HCEC 1CT (cell line): Measurements from ENCODE around the gene TK1.
"Not testable (repeated sequence)": the region's sequence is repeated elsewhere in the genome, so short reads cannot be mapped to it uniquely, and the experiment has no call there.

Source experiments
- DNase-seq: peaks from one replicate; pipeline ENCODE4 v3.0.0-alpha.2; 2017

The TK1 gene

DNA sequence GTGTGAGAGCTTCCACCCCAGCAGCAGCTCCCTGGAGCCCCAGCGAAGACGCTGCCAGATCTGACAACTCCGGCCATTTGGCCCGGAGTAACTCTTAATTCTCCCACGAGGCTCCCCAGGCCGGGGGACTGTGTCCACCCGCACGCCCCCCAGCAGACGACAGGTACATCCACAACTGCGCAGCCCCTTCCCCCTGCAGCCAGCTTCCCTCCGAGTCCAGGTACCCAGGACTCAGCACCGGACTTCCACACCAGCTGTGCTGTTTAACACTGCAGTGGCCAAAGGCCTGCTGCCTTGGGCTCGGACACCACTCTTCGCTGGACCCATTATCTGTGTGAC lies 11.2 kb downstream of the TK1 start:
- no peak for DNase-seq

DNA sequence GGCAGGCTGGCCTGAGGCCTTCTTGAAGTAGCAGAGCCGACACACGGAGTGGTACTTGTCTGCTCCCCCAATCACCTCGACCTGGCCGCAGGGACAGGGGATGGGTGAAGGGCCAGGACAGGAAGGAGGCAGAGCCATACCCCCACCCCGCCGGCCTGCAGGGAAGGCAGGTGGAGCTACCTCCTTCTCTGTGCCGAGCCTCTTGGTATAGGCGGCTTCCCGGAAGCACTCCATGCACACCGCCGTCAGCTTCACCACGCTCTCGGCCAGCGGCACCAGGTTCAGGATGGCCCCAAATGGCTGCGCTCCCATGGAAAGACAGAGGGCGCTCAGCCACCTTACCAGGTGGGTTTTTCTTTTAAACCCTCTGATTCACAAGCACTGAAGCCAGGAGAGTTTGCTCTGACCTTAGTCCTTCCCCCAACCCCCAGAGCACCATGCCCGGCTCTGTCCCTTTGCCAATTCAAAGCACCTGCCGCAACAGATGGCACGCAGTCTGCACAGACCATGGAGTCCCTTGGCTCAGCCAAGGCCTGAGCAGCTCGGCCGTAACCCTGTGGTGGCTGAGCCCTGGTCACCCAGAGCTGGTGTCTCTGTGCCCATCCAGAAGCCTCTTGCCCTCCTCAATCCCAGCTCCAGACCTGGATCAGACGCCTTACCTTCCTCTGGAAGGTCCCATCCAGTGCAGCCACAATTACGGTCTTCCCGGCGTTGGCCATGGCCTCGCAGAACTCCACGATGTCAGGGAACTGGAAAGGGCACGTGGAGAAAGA lies 11.8 kb downstream of the TK1 start:
- no peak for DNase-seq

DNA sequence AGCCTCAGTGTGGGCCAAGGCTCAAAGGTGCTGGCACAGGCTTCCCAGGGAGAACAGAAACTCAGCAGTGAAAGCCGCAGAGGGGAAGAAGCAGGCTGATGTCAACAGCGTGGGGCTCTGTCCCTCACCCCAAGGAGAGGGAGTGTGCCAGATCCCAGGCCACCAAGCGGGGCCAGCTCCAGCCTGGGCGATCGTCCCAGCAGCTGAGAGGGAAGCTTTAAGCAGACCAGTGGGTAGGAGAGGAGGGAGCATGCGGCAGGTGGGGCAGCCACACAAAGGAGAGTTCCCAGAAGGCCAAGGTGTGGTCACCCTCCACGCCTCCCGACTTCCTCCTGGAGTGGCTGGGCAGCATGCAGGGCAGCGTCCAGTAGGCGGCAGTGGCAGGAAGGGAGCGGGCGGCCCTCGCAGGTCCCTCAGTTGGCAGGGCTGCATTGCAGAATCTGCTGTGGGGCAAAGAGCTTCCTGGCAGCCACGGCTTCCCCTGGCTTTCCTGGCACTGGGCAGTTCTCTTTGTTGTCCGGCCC lies 12.4 kb downstream of the TK1 start:
- no peak for DNase-seq

DNA sequence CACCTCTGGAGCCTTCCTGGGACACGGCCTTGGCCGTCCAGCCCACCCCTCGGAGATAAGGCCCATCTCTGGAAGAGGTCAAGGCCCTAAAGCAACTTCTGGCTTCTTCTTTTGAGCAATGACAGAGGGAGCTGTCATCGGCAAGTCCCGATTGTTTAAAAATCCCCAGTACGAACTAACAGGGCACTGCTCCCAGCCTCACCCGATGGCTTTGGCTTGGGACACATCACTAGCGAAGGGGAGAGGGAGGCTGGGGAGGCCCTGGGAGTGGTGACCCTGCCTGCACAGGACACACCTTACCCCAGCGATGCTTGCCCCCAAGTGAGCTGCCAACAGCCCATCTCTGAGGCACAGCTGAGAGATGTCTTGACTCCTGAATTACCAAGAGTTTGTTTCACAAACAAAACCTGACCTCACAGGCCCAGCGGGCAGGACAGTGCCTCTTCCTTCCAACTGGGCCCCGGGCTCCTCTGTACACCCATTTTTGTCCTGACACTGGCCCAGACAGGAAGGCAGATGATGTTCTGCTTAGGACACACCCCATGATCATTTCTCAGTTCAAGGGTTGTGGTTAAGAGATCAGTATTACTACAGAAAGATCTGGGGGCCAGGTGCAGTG lies 13.6 kb downstream of the TK1 start:
- no peak for DNase-seq

DNA sequence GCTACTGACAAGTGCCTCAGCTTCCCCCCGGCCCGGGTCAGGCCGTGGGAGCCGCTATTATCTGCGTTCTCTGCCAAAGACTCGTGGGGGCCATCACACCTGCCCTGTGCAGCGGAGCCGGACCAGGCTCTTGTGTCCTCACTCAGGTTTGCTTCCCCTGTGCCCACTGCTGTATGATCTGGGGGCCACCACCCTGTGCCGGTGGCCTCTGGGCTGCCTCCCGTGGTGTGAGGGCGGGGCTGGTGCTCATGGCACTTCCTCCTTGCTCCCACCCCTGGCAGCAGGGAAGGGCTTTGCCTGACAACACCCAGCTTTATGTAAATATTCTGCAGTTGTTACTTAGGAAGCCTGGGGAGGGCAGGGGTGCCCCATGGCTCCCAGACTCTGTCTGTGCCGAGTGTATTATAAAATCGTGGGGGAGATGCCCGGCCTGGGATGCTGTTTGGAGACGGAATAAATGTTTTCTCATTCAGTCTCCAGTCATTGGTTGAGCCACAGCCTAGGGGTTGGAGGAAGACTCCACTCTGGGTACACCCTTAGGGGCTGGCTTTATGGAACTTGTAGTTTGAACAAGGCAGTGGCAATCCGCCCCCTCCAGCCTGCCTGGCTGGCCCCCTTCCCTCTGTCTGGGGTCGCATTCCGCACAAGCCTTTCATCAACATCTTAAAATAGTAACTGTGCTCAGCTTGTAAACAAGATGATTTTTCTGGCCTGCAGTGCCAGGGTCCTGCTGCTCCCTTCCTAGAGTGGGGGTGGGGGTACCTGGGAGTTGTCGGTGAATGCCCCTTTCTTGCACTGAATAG lies 14.4 kb downstream of the TK1 start:
- no peak for DNase-seq

DNA sequence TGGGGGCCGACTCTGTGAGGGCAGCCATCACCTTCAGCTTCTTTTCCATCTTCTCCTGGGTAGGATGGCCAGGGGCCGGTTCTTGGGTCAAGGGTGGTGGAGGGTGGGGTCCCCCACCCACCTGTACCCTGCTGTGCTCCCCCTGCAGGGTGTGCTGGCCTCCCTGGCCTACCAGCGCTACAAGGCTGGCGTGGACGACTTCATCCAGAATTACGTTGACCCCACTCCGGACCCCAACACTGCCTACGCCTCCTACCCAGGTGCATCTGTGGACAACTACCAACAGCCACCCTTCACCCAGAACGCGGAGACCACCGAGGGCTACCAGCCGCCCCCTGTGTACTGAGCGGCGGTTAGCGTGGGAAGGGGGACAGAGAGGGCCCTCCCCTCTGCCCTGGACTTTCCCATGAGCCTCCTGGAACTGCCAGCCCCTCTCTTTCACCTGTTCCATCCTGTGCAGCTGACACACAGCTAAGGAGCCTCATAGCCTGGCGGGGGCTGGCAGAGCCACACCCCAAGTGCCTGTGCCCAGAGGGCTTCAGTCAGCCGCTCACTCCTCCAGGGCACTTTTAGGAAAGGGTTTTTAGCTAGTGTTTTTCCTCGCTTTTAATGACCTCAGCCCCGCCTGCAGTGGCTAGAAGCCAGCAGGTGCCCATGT lies 15.1 kb downstream of the TK1 start:
- DNase-seq, result not testable (repeated sequence)

DNA sequence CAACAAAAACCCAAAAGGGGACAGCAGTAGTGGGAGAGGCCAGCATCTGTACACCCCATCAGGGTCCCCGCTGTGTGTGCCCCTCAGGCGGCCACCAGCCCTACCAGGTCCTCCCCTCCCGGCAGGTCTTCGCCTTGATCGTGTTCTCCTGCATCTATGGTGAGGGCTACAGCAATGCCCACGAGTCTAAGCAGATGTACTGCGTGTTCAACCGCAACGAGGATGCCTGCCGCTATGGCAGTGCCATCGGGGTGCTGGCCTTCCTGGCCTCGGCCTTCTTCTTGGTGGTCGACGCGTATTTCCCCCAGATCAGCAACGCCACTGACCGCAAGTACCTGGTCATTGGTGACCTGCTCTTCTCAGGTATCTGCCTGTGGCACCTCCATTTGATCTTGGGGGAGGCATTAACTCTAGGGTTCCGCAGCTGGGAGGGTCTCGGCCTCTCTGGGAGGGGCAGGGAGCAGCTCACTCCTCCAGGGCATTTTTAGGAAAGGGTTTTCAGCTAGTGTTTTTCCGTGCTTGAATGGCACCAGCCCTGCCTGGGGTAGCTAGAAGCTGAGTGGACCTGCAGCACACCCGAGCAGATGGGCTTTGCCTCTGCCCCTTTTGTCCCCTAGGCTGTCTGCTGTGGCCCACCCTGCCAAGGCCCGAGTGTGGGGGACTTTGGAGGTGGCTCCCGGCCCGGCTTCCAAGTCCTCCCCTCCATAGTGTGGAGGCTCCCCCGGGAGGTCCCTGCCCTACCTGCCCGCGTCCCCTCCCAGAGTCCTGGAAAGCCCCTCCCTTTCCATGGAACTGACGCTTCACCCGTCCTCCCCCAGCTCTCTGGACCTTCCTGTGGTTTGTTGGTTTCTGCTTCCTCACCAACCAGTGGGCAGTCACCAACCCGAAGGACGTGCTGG lies 15.9 kb downstream of the TK1 start:
- DNase-seq, result no peak

DNA sequence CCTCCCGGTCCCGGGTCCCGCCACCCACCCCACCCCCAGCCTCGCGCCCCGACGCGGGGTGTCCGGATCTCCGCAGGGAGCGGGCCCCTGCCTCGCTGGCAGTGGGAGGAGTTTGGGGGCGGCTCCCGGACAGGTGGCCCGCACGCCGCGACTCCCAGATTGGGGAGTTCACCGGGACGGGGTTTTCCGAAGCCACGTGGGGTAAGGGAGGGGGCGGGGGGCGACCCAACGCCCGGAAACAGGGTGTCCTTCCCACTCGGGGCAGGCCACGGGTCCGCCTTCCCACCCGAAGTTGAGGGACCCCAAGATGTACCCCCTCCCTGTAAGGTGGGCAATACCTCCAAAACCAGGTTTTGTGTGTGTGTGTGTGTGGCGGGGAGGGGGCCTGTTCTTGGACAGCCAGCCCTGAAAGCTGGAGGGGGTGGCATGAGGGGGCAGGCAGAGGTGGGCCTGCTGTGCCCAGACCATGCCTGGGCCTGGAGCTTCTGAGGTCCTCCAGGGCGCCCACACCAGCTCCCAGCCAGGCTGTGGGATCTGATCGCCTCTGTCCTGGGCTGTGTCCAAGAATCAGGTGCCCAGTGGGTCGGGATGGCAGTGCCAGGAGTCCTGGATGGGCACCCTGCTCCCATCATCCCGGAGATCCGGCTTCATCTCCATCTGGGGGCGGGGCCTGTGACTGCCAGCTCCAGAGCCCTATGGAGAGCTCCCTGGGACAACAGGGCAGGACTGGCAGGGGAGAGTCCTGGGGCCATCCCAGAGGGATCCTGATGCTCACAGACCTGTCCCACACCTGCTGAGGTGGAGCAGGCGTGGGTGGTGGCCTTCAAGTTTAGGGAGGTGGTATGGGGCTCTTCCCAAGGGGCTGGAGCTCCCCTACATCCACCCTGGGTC lies 17.7 kb downstream of the TK1 start:
- DNase-seq, result peak; percentile 38

DNA sequence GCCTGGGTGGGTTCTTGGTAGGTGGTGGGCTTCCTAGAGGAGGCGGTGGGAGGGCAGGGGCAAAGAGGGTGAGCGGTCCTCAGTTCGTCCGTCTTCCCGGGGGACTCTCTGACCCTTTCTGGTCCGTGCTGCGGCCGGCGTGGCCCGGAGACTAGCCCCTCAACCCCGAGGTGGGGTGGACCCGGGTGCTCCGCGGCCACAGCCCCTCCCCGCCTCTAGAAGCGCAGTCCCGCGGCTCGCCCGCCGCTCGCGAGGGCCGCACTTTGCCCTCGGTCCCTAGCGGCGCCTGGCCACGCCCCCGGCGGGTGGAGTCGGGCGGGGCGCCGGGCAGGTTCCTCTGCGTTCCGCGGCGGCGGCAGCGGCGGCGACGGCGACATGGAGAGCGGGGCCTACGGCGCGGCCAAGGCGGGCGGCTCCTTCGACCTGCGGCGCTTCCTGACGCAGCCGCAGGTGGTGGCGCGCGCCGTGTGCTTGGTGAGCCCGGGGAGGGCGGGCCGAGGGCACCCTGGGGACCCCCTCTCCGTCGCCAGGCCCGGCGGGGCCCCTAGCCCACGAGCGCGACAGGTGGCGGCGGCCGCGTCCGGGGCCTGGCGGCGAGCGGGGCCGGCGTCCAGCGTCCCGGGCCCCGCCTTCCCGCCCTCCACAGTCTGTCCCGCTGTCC lies 18.5 kb downstream of the TK1 start, which contains the start of gene SYNGR2:
Gene SYNGR2, plus strand, starts transcription at position 340 of the 661 bp plus-strand sequence. Its CDS starts 36 bp downstream, at position 376.
- DNase-seq, result peak; percentile 47

DNA sequence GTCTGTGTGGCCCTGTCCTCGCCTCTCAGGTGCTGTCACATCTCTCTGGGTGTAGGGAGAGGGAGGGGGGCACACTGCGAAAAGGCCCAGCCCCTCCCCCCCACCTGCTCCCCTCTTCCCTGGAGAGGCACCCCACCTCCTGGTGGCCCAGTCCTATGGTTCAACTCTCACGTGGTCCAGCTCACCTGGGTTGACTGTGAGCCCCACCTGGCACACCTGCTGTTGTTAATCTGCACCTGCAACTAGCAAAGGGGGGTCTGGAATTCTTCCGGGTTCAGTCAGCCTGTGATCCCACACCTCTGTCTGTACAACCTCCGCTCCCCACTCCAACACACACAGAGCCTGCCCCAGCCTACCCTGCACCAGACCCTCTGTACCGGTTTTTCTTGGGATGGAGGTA lies 20.4 kb downstream of the TK1 start:
- DNase-seq, result no peak

DNA sequence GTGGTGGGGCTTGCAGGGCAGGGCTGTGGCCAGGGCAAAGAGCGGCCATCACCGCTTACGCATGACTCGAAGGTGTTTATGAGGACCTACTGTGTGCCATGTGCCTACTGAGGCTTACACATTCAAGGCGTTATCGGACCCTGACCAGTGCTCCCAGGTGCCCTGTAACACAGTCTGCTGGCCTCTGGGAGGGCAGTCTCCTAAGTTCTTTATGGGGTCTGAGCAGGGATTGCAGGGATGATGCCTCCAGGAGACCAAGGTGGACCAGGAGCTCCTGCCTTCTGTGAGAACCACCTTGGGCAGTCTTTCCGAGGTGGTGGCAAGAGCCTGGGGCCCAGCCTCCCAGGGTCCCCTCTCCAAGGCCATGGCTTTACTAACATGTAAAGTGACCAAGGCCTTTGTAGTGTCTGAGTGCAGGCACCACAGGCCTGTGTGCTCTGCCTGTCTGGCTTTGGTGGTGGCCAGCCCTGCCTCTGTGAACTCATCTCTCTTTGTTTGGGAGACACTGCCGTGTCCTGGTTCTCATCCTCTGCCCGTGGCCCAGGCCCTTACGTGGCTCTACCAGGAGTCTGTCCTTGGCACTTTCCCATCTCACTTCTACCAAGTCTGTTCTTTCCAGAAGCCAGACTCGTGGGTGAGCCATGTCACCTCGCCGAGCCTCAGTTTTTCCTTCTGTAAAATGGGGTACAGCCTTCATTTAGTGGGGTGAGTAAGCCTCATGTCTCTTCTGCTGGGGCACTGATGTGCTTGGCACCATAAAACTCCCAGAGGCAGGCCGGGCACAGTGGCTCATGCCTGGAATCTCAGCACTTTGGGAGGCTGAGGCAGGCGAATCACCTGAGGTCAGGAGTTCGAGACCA lies 21.9 kb downstream of the TK1 start:
- DNase-seq, result no peak

DNA sequence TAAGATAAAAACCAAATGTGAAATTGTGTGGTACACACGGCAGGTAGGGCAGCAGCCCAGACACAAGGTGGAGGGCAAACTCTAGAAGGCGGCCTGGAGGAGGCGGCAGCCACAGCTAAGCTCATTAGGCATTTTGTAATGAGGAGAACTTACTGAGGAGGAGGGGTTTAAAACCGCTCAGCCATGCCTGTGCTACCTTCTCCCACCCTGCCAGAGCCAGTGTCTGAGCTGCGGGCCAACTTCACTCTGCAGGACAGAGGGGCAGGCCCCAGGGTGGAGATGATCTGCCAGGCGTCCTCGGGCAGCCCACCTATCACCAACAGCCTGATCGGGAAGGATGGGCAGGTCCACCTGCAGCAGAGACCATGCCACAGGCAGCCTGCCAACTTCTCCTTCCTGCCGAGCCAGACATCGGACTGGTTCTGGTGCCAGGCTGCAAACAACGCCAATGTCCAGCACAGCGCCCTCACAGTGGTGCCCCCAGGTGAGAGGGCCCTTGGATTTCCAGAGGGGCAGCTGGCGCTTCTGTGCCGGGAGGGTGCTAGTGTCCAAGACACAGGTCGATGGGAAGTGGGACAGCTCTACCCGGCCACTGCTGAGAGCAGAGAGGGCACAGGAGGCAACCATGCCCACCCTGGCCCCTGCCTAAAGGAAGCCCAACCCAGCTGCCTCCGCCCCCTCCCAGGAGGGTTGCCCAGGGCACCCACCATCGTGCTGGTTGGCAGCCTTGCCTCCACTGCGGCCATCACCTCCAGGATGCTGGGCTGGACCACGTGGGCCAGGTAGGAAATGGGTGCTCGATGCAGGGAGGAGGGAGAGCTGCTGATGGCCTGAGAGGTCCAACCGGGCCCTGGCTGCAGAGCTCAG lies 22.7 kb downstream of the TK1 start:
- DNase-seq, result no peak

DNA sequence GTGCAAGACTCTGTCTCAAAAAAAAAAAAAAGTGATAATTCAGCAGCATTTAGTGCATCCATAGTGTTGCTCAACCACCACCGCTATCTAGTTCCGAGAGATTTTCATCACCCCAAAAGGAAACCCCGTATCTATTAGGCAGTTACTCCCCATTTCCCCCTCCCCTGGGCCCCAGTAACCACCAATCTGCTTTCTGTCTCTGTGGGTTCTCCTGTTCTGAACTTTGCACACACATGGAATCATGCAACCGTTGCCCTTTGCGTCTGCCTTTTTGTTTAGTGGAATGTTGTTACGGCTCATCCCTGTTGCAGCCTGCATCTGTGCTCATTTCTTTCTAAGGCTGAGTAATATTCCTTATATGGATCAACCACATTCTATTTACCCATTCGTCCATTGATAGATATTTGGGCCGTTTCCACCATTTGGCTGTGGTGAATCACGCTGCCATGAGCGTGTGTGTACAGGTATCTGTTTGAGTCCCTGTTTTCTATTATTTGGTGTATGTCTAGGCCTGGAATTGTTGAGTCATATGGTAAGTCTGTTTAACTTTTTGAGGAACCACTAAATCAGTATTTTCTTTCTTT lies 27.2 kb downstream of the TK1 start:
- peak; percentile 75 for DNase-seq

DNA sequence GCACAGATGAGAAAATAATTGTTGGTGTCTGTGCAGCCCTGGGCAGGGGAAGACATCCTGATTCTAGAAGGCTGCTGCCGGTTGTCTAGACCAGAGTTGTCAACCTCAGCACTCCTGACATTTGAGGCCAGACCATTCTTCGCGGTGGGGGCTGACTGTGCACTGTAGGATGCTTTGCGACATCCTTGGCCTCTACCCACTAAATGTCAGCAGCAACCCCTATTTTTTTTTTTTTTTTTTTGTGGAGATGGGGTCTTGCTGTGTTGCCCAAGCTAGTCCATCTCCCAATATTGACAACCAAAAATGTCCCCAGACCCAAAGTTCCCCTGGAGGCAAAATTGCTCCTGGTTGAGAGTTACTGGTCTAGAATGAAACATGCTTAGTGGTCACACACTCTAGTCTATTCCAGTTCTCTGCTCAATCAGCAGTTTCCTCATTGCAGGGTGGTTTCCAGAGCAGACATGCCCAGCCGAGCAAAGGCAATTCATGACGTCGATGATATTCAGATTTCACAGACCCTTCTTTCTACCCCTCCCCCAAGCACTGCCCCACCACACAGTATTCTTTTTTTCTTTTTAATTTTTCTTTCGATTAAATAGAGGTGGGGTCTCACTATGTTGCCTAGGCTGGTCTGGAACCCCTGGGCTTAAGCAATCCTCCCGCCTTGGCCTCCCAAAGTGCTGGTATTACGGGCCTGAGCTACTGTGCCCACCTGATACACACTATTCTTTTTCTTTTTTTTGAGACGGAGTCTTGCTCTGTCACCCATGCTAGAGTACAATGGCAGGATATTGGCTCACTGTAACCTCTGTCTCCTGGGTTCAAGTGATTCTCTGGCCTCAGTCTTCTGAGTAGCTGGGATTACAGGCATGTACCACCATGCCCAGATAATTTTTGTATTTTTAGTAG lies 31.7 kb downstream of the TK1 start:
- no peak for DNase-seq

DNA sequence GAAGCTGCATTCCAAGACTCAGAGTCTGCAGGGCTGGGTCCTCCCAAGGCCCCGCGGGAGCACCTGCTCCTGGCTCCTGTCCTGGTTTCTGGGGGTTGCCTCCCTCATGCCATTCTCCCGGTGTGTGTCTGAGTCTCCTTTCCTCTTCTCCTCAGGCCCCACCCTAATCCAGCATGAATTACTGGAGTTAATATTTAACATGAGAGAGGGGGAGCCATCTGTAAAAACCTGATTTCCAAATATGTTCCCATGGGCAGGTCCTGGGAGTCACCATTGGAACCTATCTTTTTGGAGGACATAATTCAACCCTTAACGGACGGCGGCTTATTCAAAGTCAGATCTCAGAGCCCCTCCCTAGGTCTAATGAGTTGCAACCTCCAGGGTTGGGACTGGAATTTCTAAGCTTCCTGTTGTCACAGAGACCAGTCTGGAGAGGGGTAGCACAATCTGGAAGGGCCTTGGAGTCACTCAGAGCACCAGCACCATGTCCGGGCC lies 35.3 kb downstream of the TK1 start:
- peak; percentile 27 for DNase-seq

DNA sequence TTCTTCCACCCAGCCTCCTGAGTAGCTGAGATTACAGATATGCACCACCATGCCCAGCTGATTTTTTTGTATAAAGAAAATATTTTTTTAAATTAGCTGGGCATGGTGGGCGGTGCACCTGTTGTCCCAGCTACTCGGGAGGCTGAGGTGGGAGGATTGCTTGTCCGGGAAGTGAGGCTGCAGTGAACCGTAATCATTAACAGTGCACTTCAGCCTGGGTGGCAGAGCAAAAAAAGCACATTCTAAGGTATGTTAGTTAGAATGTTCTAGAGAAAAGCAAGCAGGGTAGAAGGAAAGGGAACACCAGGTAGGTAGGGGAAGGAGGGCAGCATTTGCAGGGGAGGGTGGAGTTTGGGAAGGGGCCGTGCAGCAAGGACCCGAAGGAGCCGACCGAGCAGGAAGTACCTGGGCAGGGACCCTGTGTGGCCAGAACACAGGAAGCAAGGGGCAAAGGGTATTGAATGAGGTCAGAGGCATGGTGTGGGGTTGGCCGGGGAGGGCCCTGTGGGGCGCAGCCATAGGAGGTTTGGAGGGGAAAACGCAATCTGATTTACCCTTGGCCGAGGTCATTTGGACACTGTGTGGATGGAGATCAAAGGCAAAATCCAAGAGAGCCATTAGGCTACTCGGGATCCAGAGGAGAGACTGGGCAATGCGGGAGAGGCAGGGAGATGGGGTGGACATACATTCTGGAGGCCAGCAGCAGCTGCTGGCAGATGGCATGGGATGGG lies 38.4 kb downstream of the TK1 start:
- no peak for DNase-seq
